Epithelial cell of proximal tubule (primary cell): ENCODE measurements around the gene CCDC134. TPM values are rescaled to one million over a fixed set of nuclear protein-coding genes. Genes with fewer than 3 reads are reported as not detected.

Experiments
- DNase-seq: peaks from one replicate; pipeline ENCODE4 v3.0.0-alpha.2; 2011; ENCODE audit warnings: low read depth
- H3K4me3 ChIP-seq: 2 replicates; pipeline ENCODE4 v1.5.1; 2011; ENCODE audit warnings: low read depth, mild to moderate bottlenecking, low read length
- CTCF ChIP-seq: conservative IDR thresholded peaks from 2 replicates; pipeline ENCODE4 v1.5.1; 2012; ENCODE audit warnings: low read depth, mild to moderate bottlenecking, low read length
- total RNA-seq: library from RNA; depleted of rRNA; stranded (reverse); fragments of >200 nt; gene quantifications from 2 replicates; pipeline ENCODE4 v1.2.3, GENCODE V29; 2015

The CCDC134 gene
- total RNA-seq, 1 donor from 2014 or later = 17.8 TPM

- H3K4me3 ChIP-seq = no peak overlapping the region
- no peak for TF ChIP-seq CTCF
- no peak for DNase-seq
Measured at GRCh38 chr22:41827671-41828070, 27.2 kb downstream of the CCDC134 start.

DNA sequence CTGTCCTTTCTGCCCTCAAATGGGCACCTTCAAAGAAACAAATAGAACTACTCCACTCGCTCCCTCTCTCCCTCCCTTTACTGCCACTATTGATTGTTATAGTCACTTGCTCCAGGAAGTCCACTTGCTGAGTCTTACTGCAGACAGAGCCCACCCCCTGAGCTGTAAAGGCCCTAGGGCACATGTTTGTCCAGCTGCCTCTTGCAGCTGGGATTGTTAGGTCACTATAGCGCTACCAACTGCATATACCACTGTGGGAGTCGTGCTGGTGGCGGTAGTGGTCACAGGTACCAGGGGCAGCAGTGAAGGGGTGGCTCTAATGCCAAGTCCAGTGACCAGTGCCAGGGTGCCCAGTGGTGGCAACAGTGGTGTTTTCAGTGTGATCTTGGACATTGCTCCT, 28.0 kb downstream of the CCDC134 start:
- no peak overlapping the region for H3K4me3 ChIP-seq
- DNase-seq = no peak
- no peak for TF ChIP-seq CTCF

DNA sequence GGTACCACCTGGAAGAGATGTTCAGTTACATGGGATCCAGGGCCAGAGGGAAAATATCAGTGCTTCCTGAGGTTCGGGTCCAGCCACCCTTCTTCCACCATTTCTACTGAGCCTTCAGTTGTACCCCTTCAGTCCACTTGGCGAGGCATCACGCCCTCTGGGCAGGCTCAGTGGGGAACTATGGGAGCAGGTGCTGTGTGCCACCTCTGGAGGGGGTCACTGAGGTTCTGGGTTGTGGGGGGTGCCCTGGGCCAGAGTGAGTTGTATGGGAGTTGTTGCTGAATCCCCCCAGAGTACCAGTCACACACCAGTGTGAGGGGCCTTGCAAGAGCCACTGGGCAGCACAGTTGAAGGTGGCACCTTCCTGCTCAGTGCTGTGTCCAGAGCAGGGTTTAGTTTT, 29.7 kb downstream of the CCDC134 start:
- no peak overlapping the region for H3K4me3 ChIP-seq
- no peak for DNase-seq
- TF ChIP-seq CTCF = no peak

DNA sequence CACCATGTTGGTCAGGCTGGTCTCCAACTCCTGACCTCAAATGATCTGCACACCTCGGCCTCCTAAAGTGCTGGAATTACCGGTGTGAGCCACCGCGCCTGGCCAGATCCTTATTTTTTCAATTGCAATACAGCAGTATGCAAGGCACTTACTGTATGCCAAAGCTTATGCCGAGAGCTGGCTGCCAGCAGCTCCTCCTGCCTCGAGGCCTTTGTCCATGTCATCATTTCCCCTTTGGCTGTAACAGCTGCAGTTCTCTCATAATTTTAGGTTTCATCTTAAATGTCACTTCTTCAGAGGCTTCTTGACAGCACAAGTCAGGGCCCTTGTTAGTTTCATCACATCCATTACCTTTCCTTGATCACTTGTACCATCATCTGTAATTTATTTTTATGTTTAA, 30.9 kb downstream of the CCDC134 start:
- TF ChIP-seq CTCF = no peak
- no peak for DNase-seq
- no peak overlapping the region for H3K4me3 ChIP-seq

DNA sequence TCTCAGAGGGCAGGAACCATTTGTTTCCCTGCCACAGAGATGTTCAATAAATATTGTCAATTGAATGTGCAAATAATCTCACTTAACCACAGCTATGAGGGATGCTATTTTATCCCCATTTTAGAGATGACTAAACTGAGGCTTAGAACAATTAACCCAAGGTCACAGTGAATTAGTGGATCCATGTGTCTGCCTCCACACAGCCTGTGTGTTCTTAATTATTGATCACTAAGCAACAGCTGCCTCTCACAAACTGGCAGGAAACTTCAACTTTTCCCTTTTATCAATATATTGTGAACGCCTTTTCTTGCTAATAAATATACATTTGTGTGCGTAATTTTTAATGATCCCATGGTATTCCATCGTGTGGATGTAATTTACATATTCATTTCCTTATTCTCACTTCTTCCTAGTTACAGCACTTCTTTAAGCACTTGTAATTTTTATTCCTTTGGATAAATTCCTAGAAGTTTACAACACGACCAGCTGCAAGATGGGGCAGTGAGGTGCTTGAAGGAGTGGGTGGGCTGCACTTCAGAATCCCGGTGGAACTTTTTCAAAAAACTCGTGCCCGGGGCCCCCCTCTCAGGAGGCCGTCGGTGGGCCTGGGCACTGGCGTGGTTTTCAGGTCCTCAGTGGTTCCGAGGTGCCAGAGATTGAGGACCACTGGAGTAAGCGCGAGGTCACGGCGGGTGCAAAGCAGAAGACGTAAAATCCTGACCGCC, 31.5 kb downstream of the CCDC134 start:
- TF ChIP-seq CTCF = no peak
- no peak for DNase-seq
- H3K4me3 ChIP-seq = peak overlapping the region; percentile 89

GRCh38 chr22:41832553-41833368, 32.3 kb downstream of the CCDC134 start, which contains the start of gene SREBF2:
Gene SREBF2 (plus strand): TSS chr22:41833105. CDS start chr22:41833271, 166 bp downstream.
- DNase-seq = peak; percentile 96
- TF ChIP-seq CTCF = no peak
- peak within 1 kb of the TSS; percentile 89 for H3K4me3 ChIP-seq
